Activated T-cell treated with anti-CD3 and anti-CD28 coated beads, Interleukin-2, amount 50 U/mL, for 24 hours (primary cell): ENCODE measurements around the gene SEL1L2.

Source experiments
- DNase-seq: peaks from one replicate; pipeline ENCODE4 v3.0.0-alpha.2; 2020
- H3K27ac Mint-ChIP-seq: 2 replicates; pipeline ENCODE4 v1.8.0; 2020; ENCODE audit warnings: mild to moderate bottlenecking, mixed read lengths
- H3K27me3 Mint-ChIP-seq: 2 replicates; pipeline ENCODE4 v1.8.0; 2020; ENCODE audit warnings: mixed read lengths
- H3K36me3 Mint-ChIP-seq: 2 replicates; pipeline ENCODE4 v1.8.0; 2020; ENCODE audit warnings: low read depth, mixed read lengths
- H3K4me1 Mint-ChIP-seq: 2 replicates; pipeline ENCODE4 v1.8.0; 2020; ENCODE audit warnings: low read depth, mixed read lengths
- H3K4me3 Mint-ChIP-seq: 2 replicates; pipeline ENCODE4 v1.8.0; 2020; ENCODE audit warnings: mild to moderate bottlenecking, moderate library complexity, mixed read lengths
- H3K9me3 Mint-ChIP-seq: 2 replicates; pipeline ENCODE4 v1.8.0; 2020; ENCODE audit warnings: mixed read lengths

Gene SEL1L2

DNA sequence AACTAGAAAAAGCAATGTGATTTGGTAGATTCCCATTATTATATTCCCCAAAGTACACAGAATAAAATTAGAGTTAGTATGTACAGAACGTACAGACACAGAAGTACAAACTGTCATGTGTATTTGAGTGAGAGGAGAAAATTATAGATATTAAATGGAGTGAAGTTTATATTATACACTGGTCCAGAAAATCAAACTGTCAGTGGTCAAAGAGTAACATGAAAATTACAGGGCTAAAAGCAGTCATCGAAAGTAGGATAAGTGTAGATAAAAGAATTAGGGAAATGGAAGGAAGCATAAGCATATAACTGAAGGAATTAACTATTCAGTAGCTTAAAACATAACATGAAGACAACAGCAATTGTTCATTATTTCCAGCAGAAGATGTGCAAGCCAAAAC lies 30.3 kb downstream of the SEL1L2 start:
- no peaks in the 10 kb centered on the region for H3K4me1 Mint-ChIP-seq
- no peak overlapping the region for H3K27ac Mint-ChIP-seq
- H3K4me3 Mint-ChIP-seq: no peak overlapping the region
- H3K9me3 Mint-ChIP-seq: no peaks in the 10 kb centered on the region
- H3K36me3 Mint-ChIP-seq: no peaks in the 10 kb centered on the region
- no peaks in the 10 kb centered on the region for H3K27me3 Mint-ChIP-seq
- no peak for DNase-seq

DNA sequence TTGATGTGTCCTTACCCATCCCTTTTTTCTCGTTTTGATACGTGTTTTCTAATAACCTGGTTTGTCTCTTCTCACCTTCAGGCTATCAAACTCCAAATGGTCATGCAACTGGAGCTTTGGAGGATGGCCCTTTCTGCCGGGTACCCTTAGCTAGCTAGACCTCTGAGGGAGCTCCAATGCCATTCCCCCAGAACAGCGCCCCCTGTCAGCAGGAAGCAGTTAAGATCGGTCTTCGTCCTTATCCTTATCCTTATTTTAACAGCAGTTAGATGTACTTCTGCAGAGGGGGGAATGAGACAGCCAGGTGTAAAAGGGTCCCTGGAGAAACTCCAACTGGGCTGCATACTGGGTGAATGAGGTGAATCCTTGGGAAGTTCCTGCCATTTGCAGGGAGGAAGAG lies 37.2 kb downstream of the SEL1L2 start:
- H3K4me3 Mint-ChIP-seq: no peak overlapping the region
- no peaks in the 10 kb centered on the region for H3K27me3 Mint-ChIP-seq
- peaks cover 10% of the 10 kb centered on the region for H3K9me3 Mint-ChIP-seq
- H3K4me1 Mint-ChIP-seq: no peaks in the 10 kb centered on the region
- no peak for DNase-seq
- no peaks in the 10 kb centered on the region for H3K36me3 Mint-ChIP-seq
- no peak overlapping the region for H3K27ac Mint-ChIP-seq

DNA sequence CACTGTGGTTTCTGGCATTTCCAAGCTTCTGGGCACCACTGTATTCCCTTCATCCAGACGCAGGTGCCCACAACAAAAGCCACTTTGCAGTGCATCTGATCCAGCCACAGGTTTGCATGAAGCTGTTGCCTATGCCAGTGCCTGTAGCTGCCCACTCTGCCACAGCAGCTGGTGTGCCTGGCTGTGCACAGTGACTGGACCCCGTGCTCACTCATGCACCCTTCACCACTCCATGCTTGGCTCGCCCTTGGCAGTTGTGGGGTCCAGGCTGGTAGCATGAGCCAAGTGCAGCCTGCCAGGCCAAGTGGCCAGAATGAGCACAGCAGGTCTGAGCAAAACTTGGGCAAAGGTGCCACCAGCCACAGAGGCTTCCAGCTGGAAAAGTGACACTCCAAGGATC lies 42.7 kb downstream of the SEL1L2 start:
- Mint-ChIP-seq H3K9me3 (peaks cover 8% of the 10 kb centered on the region), H3K36me3 (no peaks in the 10 kb centered on the region), H3K4me3 (no peak overlapping the region), H3K27ac (no peak overlapping the region), H3K27me3 (no peaks in the 10 kb centered on the region), H3K4me1 (no peaks in the 10 kb centered on the region)
- no peak for DNase-seq

- Mint-ChIP-seq H3K27me3 (no peaks in the 10 kb centered on the region), H3K4me3 (no peak overlapping the region), H3K9me3 (no peaks in the 10 kb centered on the region), H3K4me1 (no peaks in the 10 kb centered on the region), H3K36me3 (no peaks in the 10 kb centered on the region), H3K27ac (no peak overlapping the region)
- DNase-seq: no peak
Measured at GRCh38 chr20:13941031-13941430, 49.4 kb downstream of the SEL1L2 start.

- no peaks in the 10 kb centered on the region for H3K27me3 Mint-ChIP-seq
- no peaks in the 10 kb centered on the region for H3K4me1 Mint-ChIP-seq
- H3K36me3 Mint-ChIP-seq: no peaks in the 10 kb centered on the region
- DNase-seq: no peak
- no peak overlapping the region for H3K4me3 Mint-ChIP-seq
- H3K9me3 Mint-ChIP-seq: no peaks in the 10 kb centered on the region
- H3K27ac Mint-ChIP-seq: no peak overlapping the region
Measured at GRCh38 chr20:13936781-13937576, 53.4 kb downstream of the SEL1L2 start.

GRCh38 chr20:13934992-13935894 lies 55.2 kb downstream of the SEL1L2 start:
- no peaks in the 10 kb centered on the region for H3K27me3 Mint-ChIP-seq
- no peak for DNase-seq
- no peaks in the 10 kb centered on the region for H3K4me1 Mint-ChIP-seq
- no peak overlapping the region for H3K4me3 Mint-ChIP-seq
- no peaks in the 10 kb centered on the region for H3K9me3 Mint-ChIP-seq
- no peaks in the 10 kb centered on the region for H3K36me3 Mint-ChIP-seq
- no peak overlapping the region for H3K27ac Mint-ChIP-seq

DNA sequence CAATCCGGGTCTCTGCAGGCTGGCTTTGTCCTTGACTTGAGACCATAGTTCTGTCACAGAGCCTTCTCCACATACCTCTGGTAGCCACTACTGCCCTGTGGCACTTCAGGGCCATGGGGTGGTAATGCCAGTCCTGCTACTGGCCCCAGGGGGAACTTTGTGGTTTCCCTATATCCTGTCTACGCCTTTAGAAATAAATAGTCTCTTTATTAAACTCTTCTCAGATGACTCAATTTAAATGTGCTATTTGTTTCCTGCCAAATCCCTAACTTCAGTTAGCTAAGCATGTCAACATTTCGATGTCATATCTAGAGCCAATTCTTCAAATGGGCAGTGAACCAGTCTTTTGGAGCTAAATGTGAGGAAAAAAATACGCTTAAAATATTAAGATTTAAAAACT lies 60.1 kb downstream of the SEL1L2 start:
- H3K27me3 Mint-ChIP-seq: no peaks in the 10 kb centered on the region
- H3K4me1 Mint-ChIP-seq: no peaks in the 10 kb centered on the region
- no peak overlapping the region for H3K27ac Mint-ChIP-seq
- no peak for DNase-seq
- H3K9me3 Mint-ChIP-seq: no peaks in the 10 kb centered on the region
- no peak overlapping the region for H3K4me3 Mint-ChIP-seq
- H3K36me3 Mint-ChIP-seq: no peaks in the 10 kb centered on the region

GRCh38 chr20:13929836-13930235 lies 60.6 kb downstream of the SEL1L2 start:
- no peaks in the 10 kb centered on the region for H3K27me3 Mint-ChIP-seq
- no peaks in the 10 kb centered on the region for H3K4me1 Mint-ChIP-seq
- H3K36me3 Mint-ChIP-seq: no peaks in the 10 kb centered on the region
- H3K4me3 Mint-ChIP-seq: no peak overlapping the region
- DNase-seq: no peak
- no peaks in the 10 kb centered on the region for H3K9me3 Mint-ChIP-seq
- no peak overlapping the region for H3K27ac Mint-ChIP-seq

GRCh38 chr20:13928901-13929300 lies 61.5 kb downstream of the SEL1L2 start:
- Mint-ChIP-seq H3K36me3 (no peaks in the 10 kb centered on the region), H3K9me3 (no peaks in the 10 kb centered on the region), H3K27ac (no peak overlapping the region), H3K27me3 (no peaks in the 10 kb centered on the region), H3K4me1 (no peaks in the 10 kb centered on the region), H3K4me3 (no peak overlapping the region)
- DNase-seq: no peak

DNA sequence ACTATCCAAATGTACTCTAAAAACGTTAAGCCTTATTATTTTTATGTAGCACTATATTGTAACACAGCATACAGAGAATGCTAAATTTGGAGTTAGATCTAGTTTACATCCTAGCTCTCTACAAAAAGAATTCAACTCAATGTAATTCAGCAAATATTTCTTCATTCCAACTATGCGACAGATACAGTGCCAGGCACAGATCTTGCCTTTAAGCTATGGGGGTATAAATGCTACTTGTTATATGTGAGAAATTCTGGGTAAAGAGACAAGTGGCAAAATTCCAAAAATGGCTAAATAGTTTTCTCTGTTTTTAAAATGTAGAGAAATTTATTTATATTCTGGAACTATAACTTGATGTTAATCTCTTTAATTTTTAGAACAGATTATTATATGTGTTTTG lies 63.2 kb downstream of the SEL1L2 start:
- Mint-ChIP-seq H3K36me3 (no peaks in the 10 kb centered on the region), H3K27me3 (no peaks in the 10 kb centered on the region), H3K9me3 (no peaks in the 10 kb centered on the region), H3K4me1 (no peaks in the 10 kb centered on the region), H3K27ac (no peak overlapping the region), H3K4me3 (no peak overlapping the region)
- no peak for DNase-seq

DNA sequence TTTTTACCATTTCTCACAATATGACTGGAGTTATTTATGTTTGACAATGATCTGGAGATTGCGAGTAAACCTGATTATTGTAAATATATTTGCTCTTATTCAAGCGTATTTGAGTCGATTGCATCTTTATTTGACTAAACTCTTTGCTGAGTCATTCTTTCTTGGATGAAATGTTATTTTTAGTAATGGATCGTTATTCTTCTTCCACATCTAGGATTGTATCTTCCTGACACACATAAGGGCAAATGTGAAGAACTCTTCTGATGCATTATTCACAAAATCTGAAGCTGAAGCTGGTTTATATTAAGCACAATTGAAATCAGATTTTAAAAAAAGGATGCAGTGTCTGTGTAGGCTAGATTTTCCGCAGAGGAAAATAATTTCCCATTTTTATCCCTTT lies 68.2 kb downstream of the SEL1L2 start:
- Mint-ChIP-seq H3K36me3 (no peaks in the 10 kb centered on the region), H3K9me3 (no peaks in the 10 kb centered on the region), H3K27me3 (no peaks in the 10 kb centered on the region), H3K4me3 (no peak overlapping the region), H3K27ac (no peak overlapping the region), H3K4me1 (no peaks in the 10 kb centered on the region)
- DNase-seq: no peak

- no peak for DNase-seq
Measured at GRCh38 chr20:13915284-13915683, 75.1 kb downstream of the SEL1L2 start.

GRCh38 chr20:13913572-13913971 lies 76.8 kb downstream of the SEL1L2 start:
- Mint-ChIP-seq H3K9me3 (no peaks in the 10 kb centered on the region), H3K27me3 (peaks cover 2% of the 10 kb centered on the region), H3K4me3 (no peak overlapping the region), H3K36me3 (no peaks in the 10 kb centered on the region), H3K4me1 (no peaks in the 10 kb centered on the region), H3K27ac (no peak overlapping the region)
- no peak for DNase-seq

More at GRCh38 chr20:13915284-13915683, 75.1 kb downstream of the SEL1L2 start:
- H3K9me3 Mint-ChIP-seq: no peaks in the 10 kb centered on the region
- H3K27ac Mint-ChIP-seq: no peak overlapping the region
- H3K36me3 Mint-ChIP-seq: no peaks in the 10 kb centered on the region
- H3K4me3 Mint-ChIP-seq: no peak overlapping the region
- H3K4me1 Mint-ChIP-seq: no peaks in the 10 kb centered on the region
- no peaks in the 10 kb centered on the region for H3K27me3 Mint-ChIP-seq

DNA sequence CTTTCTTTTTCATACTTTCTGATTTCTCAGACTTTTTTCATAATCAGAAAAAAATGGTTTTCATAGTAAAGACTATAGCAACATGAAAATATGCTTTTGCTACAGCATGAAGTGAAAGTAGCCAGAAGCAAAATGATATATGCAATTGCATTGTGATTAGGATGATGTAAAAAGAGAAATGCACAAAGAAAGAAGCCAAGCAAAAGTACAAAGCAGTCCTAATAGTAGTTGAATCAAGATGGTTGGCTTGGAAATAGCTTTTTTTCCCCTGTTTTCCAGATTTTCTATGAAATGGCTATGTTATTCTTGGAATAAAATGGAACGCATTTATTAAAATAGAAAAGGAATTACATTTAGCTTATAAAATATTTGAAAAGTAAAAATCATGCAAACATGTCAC lies 77.3 kb downstream of the SEL1L2 start:
- Mint-ChIP-seq H3K36me3 (no peaks in the 10 kb centered on the region), H3K27me3 (peaks cover 3% of the 10 kb centered on the region), H3K4me1 (no peaks in the 10 kb centered on the region), H3K4me3 (no peak overlapping the region), H3K27ac (no peak overlapping the region), H3K9me3 (no peaks in the 10 kb centered on the region)
- no peak for DNase-seq

GRCh38 chr20:13910492-13910891 lies 79.9 kb downstream of the SEL1L2 start:
- H3K9me3 Mint-ChIP-seq: no peaks in the 10 kb centered on the region
- H3K4me1 Mint-ChIP-seq: no peaks in the 10 kb centered on the region
- no peak overlapping the region for H3K4me3 Mint-ChIP-seq
- H3K27me3 Mint-ChIP-seq: peaks cover 3% of the 10 kb centered on the region
- DNase-seq: no peak
- H3K36me3 Mint-ChIP-seq: no peaks in the 10 kb centered on the region
- H3K27ac Mint-ChIP-seq: no peak overlapping the region
